HL-60 (cell line): ENCODE measurements around the gene CENPX.

Experiments
- DNase-seq, 2 experiments: peaks; one replicate each; pipeline ENCODE4 v3.0.0-alpha.2; 2010 to 2020; ENCODE audit warnings: low read depth in 1 of 2, low spot score in 1 of 2
- H3K27ac ChIP-seq: fragments of 250-450 bp; sonication (Bioruptor Pico); replicated peaks from 2 replicates; pipeline ENCODE4 v1.5.1; 2020; ENCODE audit warnings: mild to moderate bottlenecking, moderate library complexity
- H3K27me3 ChIP-seq: fragments of 250-450 bp; sonication (Bioruptor Pico); 2 replicates; pipeline ENCODE4 v1.5.1; 2021; ENCODE audit warnings: mild to moderate bottlenecking, moderate library complexity; ENCODE audit not compliant: insufficient read depth, poor library complexity, severe bottlenecking
- H3K4me3 ChIP-seq: replicated peaks from 2 replicates; pipeline ENCODE4 v1.5.1; 2011; ENCODE audit warnings: mild to moderate bottlenecking, control low read depth, low read length; ENCODE audit not compliant: insufficient read depth
- CTCF ChIP-seq: IDR thresholded peaks from one replicate; pipeline ENCODE4 v1.5.1; 2011; ENCODE audit warnings: low read length, control low read depth, inconsistent platforms; ENCODE audit not compliant: insufficient read depth
- GABPA ChIP-seq: IDR thresholded peaks from 2 replicates; pipeline ENCODE4 v1.6.1; 2012; ENCODE audit warnings: low read depth
- POLR2AphosphoS5 ChIP-seq: IDR thresholded peaks from 2 replicates; pipeline ENCODE4 v1.6.1; 2012; ENCODE audit warnings: low read depth
- REST ChIP-seq: IDR thresholded peaks from 2 replicates; pipeline ENCODE4 v1.6.1; 2012; ENCODE audit warnings: low read depth; ENCODE audit not compliant: insufficient replicate concordance
- SPI1 ChIP-seq: IDR thresholded peaks from 2 replicates; pipeline ENCODE4 v1.6.1; 2012; ENCODE audit warnings: low read depth, mild to moderate bottlenecking, borderline replicate concordance

The CENPX gene

GRCh38 chr17:82004517-82005455 lies 17.9 kb downstream of the CENPX start:
- Histone ChIP-seq H3K27me3 (no peaks in the 10 kb centered on the region), H3K4me3 (no peak overlapping the region), H3K27ac (no peak overlapping the region)
- TF ChIP-seq CTCF (no peak), SPI1 (no peak), POLR2AphosphoS5 (no peak), GABPA (no peak), REST (no peak)
- DNase-seq: no peak

DNA sequence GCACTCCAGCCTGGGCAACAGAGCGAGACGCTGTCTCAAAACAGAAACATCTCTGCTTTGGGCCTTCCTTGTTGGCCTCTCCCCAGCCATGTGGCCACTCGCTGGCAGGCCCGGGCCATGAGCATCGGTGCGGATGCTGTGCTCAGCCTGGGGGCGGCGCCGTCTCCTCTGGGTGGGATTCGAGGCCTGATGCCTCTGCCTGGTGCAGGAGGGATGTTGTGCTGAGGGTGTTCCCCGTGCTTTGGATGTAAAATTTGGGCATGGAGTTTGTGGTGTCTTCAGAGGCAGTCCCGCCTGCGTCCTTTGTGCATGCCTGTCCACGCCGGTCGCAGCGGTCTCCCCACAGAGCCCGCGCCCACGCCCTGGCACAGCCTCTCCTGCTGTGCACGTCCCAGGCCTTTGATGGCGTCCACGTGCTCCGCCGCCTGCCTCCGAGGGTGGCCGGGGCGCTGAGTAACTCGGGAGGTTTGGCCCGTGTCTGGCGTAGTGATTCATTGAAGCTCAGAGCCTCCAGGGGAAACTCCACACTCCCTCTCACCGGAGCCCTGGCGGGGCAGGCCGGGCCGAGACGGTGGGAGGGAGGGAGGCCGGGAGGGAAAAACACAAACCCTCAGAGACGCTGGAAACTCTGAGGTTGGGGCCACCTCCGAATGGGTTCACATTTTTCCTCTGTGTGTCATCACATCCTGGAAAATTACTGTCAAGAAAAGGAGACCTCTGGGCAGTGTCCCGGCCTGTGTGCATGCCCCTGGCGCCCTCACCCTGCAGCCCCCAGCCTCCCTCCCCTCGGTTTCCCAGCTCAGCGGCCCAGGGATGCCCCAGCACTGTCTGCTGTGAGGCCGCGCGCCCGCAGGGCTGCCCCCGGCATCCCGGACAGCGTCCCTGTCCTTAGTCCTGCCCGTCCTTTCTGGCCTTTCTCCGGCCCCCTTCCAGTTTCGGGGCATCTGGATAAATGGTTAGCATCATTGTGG lies 19.0 kb downstream of the CENPX start:
- Histone ChIP-seq H3K4me3 (no peak overlapping the region), H3K27ac (no peak overlapping the region), H3K27me3 (no peaks in the 10 kb centered on the region)
- no peak for DNase-seq
- TF ChIP-seq SPI1: no peak
- no peak for TF ChIP-seq CTCF
- no peak for TF ChIP-seq POLR2AphosphoS5
- no peak for TF ChIP-seq GABPA
- TF ChIP-seq REST: no peak

DNA sequence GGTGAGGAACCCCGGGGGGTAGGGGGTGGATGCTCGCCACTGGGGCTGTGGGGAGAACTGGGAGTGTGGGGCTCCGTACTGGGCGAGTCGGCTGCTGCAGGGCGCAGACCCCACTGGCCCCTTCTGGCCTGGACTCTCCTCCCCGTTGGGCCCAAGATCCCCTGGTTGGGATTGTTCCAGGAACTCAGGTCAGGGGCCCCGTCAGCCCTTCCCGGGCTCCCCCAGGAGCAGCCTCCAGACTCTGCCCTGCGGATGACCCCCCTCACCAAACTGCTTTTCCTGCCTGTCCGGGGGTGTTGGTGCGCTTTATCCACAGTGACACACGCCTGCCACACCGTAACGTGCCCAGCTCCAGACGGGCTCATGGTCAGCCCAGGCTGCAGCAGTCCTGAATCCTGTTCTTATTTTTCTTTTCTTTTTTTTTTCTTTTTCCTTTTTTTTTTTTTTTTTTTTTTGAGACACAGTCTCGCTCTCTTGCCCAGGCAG lies 21.1 kb downstream of the CENPX start:
- H3K4me3 ChIP-seq: no peak overlapping the region
- no peaks in the 10 kb centered on the region for H3K27me3 ChIP-seq
- no peak overlapping the region for H3K27ac ChIP-seq
- no peak for DNase-seq
- TF ChIP-seq CTCF (no peak), GABPA (no peak), POLR2AphosphoS5 (no peak)
